ENCODE measurements around the gene MYLK2.
"Not testable (repeated sequence)": the region's sequence is repeated elsewhere in the genome, so short reads cannot be mapped to it uniquely, and the experiment has no call there.

The MYLK2 gene

GRCh38 chr20:31819083-31819784 lies at the start of gene MYLK2:
MYLK2 (plus strand) TSS chr20:31819356; CDS start chr20:31819581, 225 bp downstream.
- no peak for DNase-seq (ENCODE audit: low read depth in 2 of 2)

GRCh38 chr20:31769681-31770080 lies 49.5 kb upstream of the MYLK2 start:
- DNase-seq (ENCODE audit: low read depth in 2 of 2), result no peak

GRCh38 chr20:31770243-31770642 lies 48.9 kb upstream of the MYLK2 start:
- no peak for DNase-seq (ENCODE audit: low read depth in 2 of 2)

- DNase-seq (ENCODE audit: low read depth in 2 of 2), result no peak
These were observed 44.7 kb upstream of the MYLK2 start for GRCh38 chr20:31774408-31774807.

GRCh38 chr20:31780839-31781238 lies 38.3 kb upstream of the MYLK2 start:
- no peak for DNase-seq (ENCODE audit: low read depth in 2 of 2)

- no peak for DNase-seq (ENCODE audit: low read depth in 2 of 2)
These were observed 37.2 kb upstream of the MYLK2 start for GRCh38 chr20:31781945-31782344.

- no peak for DNase-seq (ENCODE audit: low read depth in 2 of 2)
These were observed 34.7 kb upstream of the MYLK2 start for GRCh38 chr20:31784354-31785044.

- DNase-seq (ENCODE audit: low read depth in 2 of 2), result no peak
These were observed 34.1 kb upstream of the MYLK2 start for GRCh38 chr20:31785089-31785488.

GRCh38 chr20:31788578-31788977 lies 30.6 kb upstream of the MYLK2 start:
- no peak for DNase-seq (ENCODE audit: low read depth in 2 of 2)

- DNase-seq (ENCODE audit: low read depth in 2 of 2), result no peak
These were observed 28.8 kb upstream of the MYLK2 start for GRCh38 chr20:31790401-31790800.

- DNase-seq (ENCODE audit: low read depth in 2 of 2), result no peak
These were observed 21.8 kb upstream of the MYLK2 start for GRCh38 chr20:31797364-31797763.

GRCh38 chr20:31801508-31801907 lies 17.6 kb upstream of the MYLK2 start:
- no peak for DNase-seq (ENCODE audit: low read depth in 2 of 2)

GRCh38 chr20:31803552-31804291 lies 15.4 kb upstream of the MYLK2 start:
- DNase-seq (ENCODE audit: low read depth in 2 of 2), result no peak

GRCh38 chr20:31806564-31807355 lies 12.4 kb upstream of the MYLK2 start:
- no peak for DNase-seq (ENCODE audit: low read depth in 2 of 2)

- DNase-seq (ENCODE audit: low read depth in 2 of 2), result no peak
These were observed 10.7 kb upstream of the MYLK2 start for GRCh38 chr20:31808481-31808880.

- DNase-seq (ENCODE audit: low read depth in 2 of 2), result no peak
These were observed 9.5 kb upstream of the MYLK2 start for GRCh38 chr20:31809661-31810060.

GRCh38 chr20:31811198-31811597 lies 8.0 kb upstream of the MYLK2 start:
- no peak for DNase-seq (ENCODE audit: low read depth in 2 of 2)

- no peak for DNase-seq (ENCODE audit: low read depth in 2 of 2)
These were observed 7.1 kb upstream of the MYLK2 start for GRCh38 chr20:31811796-31812728.

GRCh38 chr20:31813611-31814010 lies 5.5 kb upstream of the MYLK2 start:
- no peak for DNase-seq (ENCODE audit: low read depth in 2 of 2)

GRCh38 chr20:31814142-31814541 lies 5.0 kb upstream of the MYLK2 start:
- DNase-seq (ENCODE audit: low read depth in 2 of 2), result not testable (repeated sequence)

Measured in stimulated activated CD8-positive, alpha-beta memory T cell treated with anti-CD3 and anti-CD28 coated beads, Interleukin-15, amount 100 ng/mL, for 48 hours (primary cell).